ENCODE data around the gene ABITRAM.

GRCh38 chr9:108950168-108950567 is 16.0 kb downstream of the ABITRAM start:
- TF ChIP-seq CTCF (IDR thresholded peaks at IDR 0.05) (no peak), POLR2A (IDR thresholded peaks at IDR 0.05) (no peak)
